Skeletal muscle tissue (tissue), 4 donors: ENCODE results near the gene MIER2. TPM values are rescaled to one million over a fixed set of nuclear protein-coding genes. Genes with fewer than 3 reads are reported as not detected.
"Not testable (repeated sequence)": the region's sequence is repeated elsewhere in the genome, so short reads cannot be mapped to it uniquely, and the experiment has no call there.

Experiments used
- H3K27ac ChIP-seq: one replicate; pipeline ENCODE4 v1.7.0; 2013; ENCODE audit warnings: mild to moderate bottlenecking, low read depth, low read length, inconsistent platforms
- H3K27me3 ChIP-seq, 3 donors: one replicate each; pipeline ENCODE4 v1.7.0; 2013; ENCODE audit warnings: low read length in 3 of 3; ENCODE audit not compliant: control insufficient read depth in 3 of 3, insufficient read depth in 3 of 3
- H3K36me3 ChIP-seq, 3 donors: one replicate each; pipeline ENCODE4 v1.7.0; 2013; ENCODE audit warnings: low read length in 3 of 3; ENCODE audit not compliant: control insufficient read depth in 3 of 3, insufficient read depth in 3 of 3
- H3K4me1 ChIP-seq, 3 donors: one replicate each; pipeline ENCODE4 v1.7.0; 2013; ENCODE audit warnings: low read length in 3 of 3, mild to moderate bottlenecking in 3 of 3; ENCODE audit not compliant: control insufficient read depth in 3 of 3, insufficient read depth in 3 of 3
- H3K4me3 ChIP-seq, 3 donors: one replicate each; pipeline ENCODE4 v1.7.0; 2013; ENCODE audit warnings: low read length in 3 of 3
- H3K9ac ChIP-seq, 3 donors: one replicate each; pipeline ENCODE4 v1.7.0; 2013; ENCODE audit warnings: low read length in 3 of 3, mild to moderate bottlenecking in 3 of 3, moderate library complexity in 2 of 3, low read depth in 1 of 3
- H3K9me3 ChIP-seq, 3 donors: one replicate each; pipeline ENCODE4 v1.7.0; 2013; ENCODE audit warnings: low read length in 3 of 3; ENCODE audit not compliant: control insufficient read depth in 3 of 3
- total RNA-seq: library from RNA; depleted of rRNA; stranded (reverse); fragments of >200 nt; gene quantifications from one replicate; pipeline ENCODE4 v1.2.3, GENCODE V29; 2014
- donor health status: Osteomylitis.

The MIER2 gene
- total RNA-seq, 1 donor from 2014 or later: 3.7 TPM

DNA sequence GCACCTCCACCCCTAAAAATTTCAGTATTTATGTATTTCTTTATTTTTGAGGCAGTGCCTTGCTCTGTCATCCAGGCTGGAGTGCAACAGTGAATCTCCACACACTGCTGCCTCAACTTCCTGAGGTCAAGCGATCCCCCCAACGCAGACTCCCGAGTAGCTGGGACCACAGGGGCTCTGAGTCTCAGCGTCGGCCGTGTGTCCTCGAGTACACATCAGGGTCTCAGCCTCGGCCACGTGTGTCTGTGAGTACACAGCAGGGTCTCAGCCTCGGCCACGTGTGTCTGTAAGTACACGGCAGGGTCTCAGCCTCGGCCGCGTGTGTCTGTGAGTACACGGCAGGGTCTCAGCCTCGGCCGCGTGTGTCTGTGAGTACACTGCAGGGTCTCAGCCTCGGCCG lies 43.2 kb upstream of the MIER2 start:
- no peaks in the 10 kb centered on the region for H3K9me3 ChIP-seq
- H3K27me3 ChIP-seq: peaks cover 31 to 42% (median 41%) of the 10 kb centered on the region in 3 donors
- no peaks in the 10 kb centered on the region for H3K4me1 ChIP-seq
- no peaks in the 10 kb centered on the region for H3K36me3 ChIP-seq
- H3K27ac ChIP-seq: no peak overlapping the region
- H3K9ac ChIP-seq: no peak overlapping the region
- H3K4me3 ChIP-seq: no peak overlapping the region

- H3K27ac ChIP-seq, H3K9me3 ChIP-seq, H3K4me3 ChIP-seq, H3K4me1 ChIP-seq, H3K9ac ChIP-seq, H3K36me3 ChIP-seq: not testable (repeated sequence)
- peaks cover 32 to 42% (median 41%) of the 10 kb centered on the region in 3 donors for H3K27me3 ChIP-seq
Measured at GRCh38 chr19:386632-387301, 42.2 kb upstream of the MIER2 start.

DNA sequence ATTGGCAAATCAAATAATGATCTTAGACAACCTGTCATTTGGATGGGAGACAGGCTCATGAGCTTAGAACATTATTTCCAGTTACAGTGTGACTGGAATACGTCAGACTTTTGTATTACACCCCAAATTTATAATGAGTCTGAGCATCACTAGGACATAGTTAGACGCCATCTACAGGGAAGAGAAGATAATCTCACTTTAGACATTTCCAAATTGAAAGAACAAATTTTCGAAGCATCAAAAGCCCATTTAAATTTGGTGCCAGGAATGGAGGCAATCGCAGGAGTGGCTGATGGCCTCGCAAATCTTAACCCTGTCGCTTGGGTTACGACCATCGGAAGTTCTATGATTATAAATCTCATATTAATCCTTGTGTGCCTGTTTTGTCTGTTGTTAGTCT lies 41.6 kb upstream of the MIER2 start:
- H3K4me3 ChIP-seq, H3K27ac ChIP-seq, H3K4me1 ChIP-seq, H3K9ac ChIP-seq, H3K9me3 ChIP-seq, H3K36me3 ChIP-seq: not testable (repeated sequence)
- H3K27me3 ChIP-seq: peaks cover 31 to 40% (median 36%) of the 10 kb centered on the region in 3 donors

DNA sequence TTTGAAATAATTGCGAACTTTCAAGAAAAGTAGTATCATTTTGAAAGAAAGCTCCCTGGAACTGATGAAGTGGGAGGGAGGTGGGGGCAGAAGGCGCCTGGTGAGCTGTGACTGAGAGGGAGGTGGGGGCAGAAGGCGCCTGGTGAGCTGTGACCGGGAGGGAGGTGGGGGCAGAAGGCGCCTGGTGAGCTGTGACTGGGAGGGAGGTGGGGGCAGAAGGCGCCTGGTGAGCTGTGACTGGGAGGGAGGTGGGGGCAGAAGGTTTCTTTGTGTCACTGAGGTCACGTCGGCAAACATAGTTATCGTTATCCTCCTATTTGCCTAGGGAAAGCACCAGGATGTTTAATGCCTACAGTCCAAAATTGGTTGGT lies 40.2 kb upstream of the MIER2 start:
- Histone ChIP-seq H3K9ac (no peak overlapping the region), H3K4me3 (no peak overlapping the region), H3K36me3 (no peaks in the 10 kb centered on the region), H3K9me3 (no peaks in the 10 kb centered on the region), H3K4me1 (no peaks in the 10 kb centered on the region), H3K27ac (no peak overlapping the region), H3K27me3 (peaks cover 23 to 28% (median 24%) of the 10 kb centered on the region in 3 donors)

- no peaks in the 10 kb centered on the region for H3K36me3 ChIP-seq
- peaks cover 18 to 22% (median 18%) of the 10 kb centered on the region in 3 donors for H3K27me3 ChIP-seq
- H3K27ac ChIP-seq: no peak overlapping the region
- H3K9ac ChIP-seq: no peak overlapping the region
- H3K4me1 ChIP-seq: no peaks in the 10 kb centered on the region
- H3K4me3 ChIP-seq: no peak overlapping the region
- H3K9me3 ChIP-seq: no peaks in the 10 kb centered on the region
Measured at GRCh38 chr19:383922-384798, 39.6 kb upstream of the MIER2 start.

GRCh38 chr19:383040-383439 lies 38.4 kb upstream of the MIER2 start:
- H3K36me3 ChIP-seq: no peaks in the 10 kb centered on the region
- no peak overlapping the region for H3K9ac ChIP-seq
- no peaks in the 10 kb centered on the region for H3K9me3 ChIP-seq
- H3K27ac ChIP-seq: no peak overlapping the region
- peaks cover 16 to 18% (median 17%) of the 10 kb centered on the region in 3 donors for H3K27me3 ChIP-seq
- no peak overlapping the region for H3K4me3 ChIP-seq
- no peaks in the 10 kb centered on the region for H3K4me1 ChIP-seq

DNA sequence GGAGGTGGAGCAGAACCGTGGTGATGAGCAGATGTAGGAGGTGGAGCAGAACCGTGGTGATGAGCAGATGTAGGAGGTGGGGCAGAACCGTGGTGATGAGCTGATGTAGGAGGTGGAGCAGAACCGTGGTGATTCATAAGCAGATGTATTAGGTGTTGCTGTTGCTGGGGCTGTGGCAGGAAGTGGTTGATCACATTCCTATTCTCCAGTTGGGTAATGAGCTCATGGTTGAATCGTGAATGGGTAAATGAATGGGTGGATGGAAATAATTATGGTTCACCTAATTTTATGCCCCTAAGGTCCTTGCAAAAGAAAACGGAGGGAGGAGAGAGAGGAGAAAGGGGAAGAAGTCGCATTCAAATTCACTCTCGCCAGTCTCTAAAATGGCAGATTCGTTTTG lies 38.0 kb upstream of the MIER2 start:
- not testable (repeated sequence) for H3K9ac ChIP-seq, H3K27ac ChIP-seq, H3K4me1 ChIP-seq, H3K36me3 ChIP-seq, H3K9me3 ChIP-seq, H3K4me3 ChIP-seq
- H3K27me3 ChIP-seq: peaks cover 13 to 15% (median 15%) of the 10 kb centered on the region in 3 donors

- H3K4me1 ChIP-seq, H3K9me3 ChIP-seq, H3K4me3 ChIP-seq, H3K9ac ChIP-seq, H3K36me3 ChIP-seq, H3K27ac ChIP-seq: not testable (repeated sequence)
- peaks cover 11 to 13% (median 12%) of the 10 kb centered on the region in 3 donors for H3K27me3 ChIP-seq
Measured at GRCh38 chr19:381901-382300, 37.3 kb upstream of the MIER2 start.

DNA sequence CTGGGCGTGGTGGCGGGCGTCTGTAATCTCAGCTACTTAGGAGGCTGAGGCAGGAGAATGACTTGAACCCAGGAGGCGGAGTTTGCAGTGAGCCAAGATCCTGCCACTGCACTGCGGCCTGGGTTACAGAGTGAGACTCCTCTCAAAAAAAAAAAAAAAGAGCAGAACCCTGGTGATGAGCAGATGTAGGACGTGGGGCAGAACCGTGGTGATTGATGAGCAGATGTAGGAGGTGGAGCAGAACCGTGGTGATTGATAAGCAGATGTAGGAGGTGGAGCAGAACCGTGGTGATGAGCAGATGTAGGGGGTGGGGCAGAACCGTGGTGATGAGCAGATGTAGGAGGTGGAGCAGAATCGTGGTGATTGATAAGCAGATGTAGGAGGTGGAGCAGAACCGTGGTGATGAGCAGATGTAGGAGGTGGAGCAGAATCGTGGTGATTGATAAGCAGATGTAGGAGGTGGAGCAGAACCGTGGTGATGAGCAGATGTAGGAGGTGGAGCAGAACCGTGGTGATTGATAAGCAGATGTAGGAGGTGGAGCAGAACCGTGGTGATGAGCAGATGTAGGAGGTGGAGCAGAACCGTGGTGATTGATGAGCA lies 36.1 kb upstream of the MIER2 start:
- not testable (repeated sequence) for H3K9ac ChIP-seq, H3K4me1 ChIP-seq, H3K27ac ChIP-seq, H3K36me3 ChIP-seq, H3K4me3 ChIP-seq, H3K9me3 ChIP-seq
- H3K27me3 ChIP-seq: peaks cover 12 to 16% (median 15%) of the 10 kb centered on the region in 3 donors

GRCh38 chr19:379796-380195 lies 35.2 kb upstream of the MIER2 start:
- no peaks in the 10 kb centered on the region for H3K9me3 ChIP-seq
- no peak overlapping the region for H3K9ac ChIP-seq
- H3K27me3 ChIP-seq: peaks cover 18 to 23% (median 20%) of the 10 kb centered on the region in 3 donors
- H3K27ac ChIP-seq: no peak overlapping the region
- H3K4me1 ChIP-seq: no peaks in the 10 kb centered on the region
- H3K36me3 ChIP-seq: no peaks in the 10 kb centered on the region
- no peak overlapping the region for H3K4me3 ChIP-seq
